ENCODE data around the gene CNNM2.

GRCh38 chr10:103096130-103096529, 178.0 kb downstream of the CNNM2 start:
- TF ChIP-seq MAX (IDR thresholded peaks at IDR 0.05) (no peak), CTCF (IDR thresholded peaks at IDR 0.05 in 2 of 3, conservative IDR thresholded peaks at IDR 0.05 in 1 of 3; ENCODE audit: borderline replicate concordance in 1 of 3, insufficient read depth in 1 of 3, low read depth in 2 of 3, low read length in 2 of 3) (no peak), EZH2phosphoT487 (IDR thresholded peaks at IDR 0.05; ENCODE audit: borderline replicate concordance) (no peak)
